Suppressor macrophage treated with lipopolysaccharide for 1 hour (primary cell): Measurements from ENCODE around the gene OLFML1.

ENCODE experiments used
- DNase-seq, 3 donors: peaks; one replicate each; pipeline ENCODE4 v3.0.0-alpha.2; 2020 to 2022

OLFML1 gene

GRCh38 chr11:7485186-7486097 lies at the start of gene OLFML1:
Gene OLFML1 (plus strand): TSS chr11:7485506. CDS start chr11:7485876, 370 bp downstream.
- DNase-seq, result no peak

- DNase-seq, result no peak
Observed at GRCh38 chr11:7436146-7436545, 49.2 kb upstream of the OLFML1 start.

- DNase-seq, result peak; percentile 71 to 82 (median 81)
Observed at GRCh38 chr11:7436657-7437056, 48.6 kb upstream of the OLFML1 start.

GRCh38 chr11:7437696-7438095 lies 47.6 kb upstream of the OLFML1 start:
- no peak for DNase-seq

GRCh38 chr11:7439746-7440320 lies 45.5 kb upstream of the OLFML1 start:
- DNase-seq, result peak in 2 of 3 donors; percentile 10 to 53

- DNase-seq, result peak; percentile 73 to 83 (median 78)
Observed at GRCh38 chr11:7442588-7443215, 42.6 kb upstream of the OLFML1 start.

GRCh38 chr11:7444091-7444981 lies 41.0 kb upstream of the OLFML1 start:
- DNase-seq, result no peak

GRCh38 chr11:7445564-7445963 lies 39.7 kb upstream of the OLFML1 start:
- DNase-seq, result no peak

- DNase-seq, result no peak
Observed at GRCh38 chr11:7448201-7448600, 37.1 kb upstream of the OLFML1 start.

- DNase-seq, result peak; percentile 65 to 70 (median 68)
Observed at GRCh38 chr11:7449211-7449840, 36.0 kb upstream of the OLFML1 start.

GRCh38 chr11:7449841-7450214 lies 35.5 kb upstream of the OLFML1 start:
- DNase-seq, result no peak

GRCh38 chr11:7450836-7451235 lies 34.5 kb upstream of the OLFML1 start:
- no peak for DNase-seq

GRCh38 chr11:7451520-7451919 lies 33.8 kb upstream of the OLFML1 start:
- DNase-seq, result no peak

- peak in 1 of 3 donors; percentile 11 for DNase-seq
Observed at GRCh38 chr11:7451952-7452494, 33.3 kb upstream of the OLFML1 start.

GRCh38 chr11:7454854-7455253 lies 30.5 kb upstream of the OLFML1 start:
- DNase-seq, result no peak

GRCh38 chr11:7457211-7457610 lies 28.1 kb upstream of the OLFML1 start:
- no peak for DNase-seq

- DNase-seq, result no peak
Observed at GRCh38 chr11:7462706-7463105, 22.6 kb upstream of the OLFML1 start.

- peak; percentile 29 to 62 (median 50) for DNase-seq
Observed at GRCh38 chr11:7467652-7468051, 17.7 kb upstream of the OLFML1 start.

- DNase-seq, result no peak
Observed at GRCh38 chr11:7469351-7469865, 15.9 kb upstream of the OLFML1 start.

GRCh38 chr11:7471071-7471470 lies 14.2 kb upstream of the OLFML1 start:
- DNase-seq, result no peak

- DNase-seq, result peak; percentile 39 to 52 (median 50)
Observed at GRCh38 chr11:7473717-7474116, 11.6 kb upstream of the OLFML1 start.

- no peak for DNase-seq
Observed at GRCh38 chr11:7480113-7480512, 5.2 kb upstream of the OLFML1 start.
